GM12878 (cell line): ENCODE data around the gene SERPINA4. TPM values are rescaled to one million over a fixed set of nuclear protein-coding genes. Genes with fewer than 3 reads are reported as not detected.

Experiments
- ATAC-seq: fragments of 200-7000 bp; cut with Tn5 transposase; 3 replicates; pipeline ENCODE4 v1.9.1; 2020; ENCODE audit warnings: mild to moderate bottlenecking, moderate library complexity
- BruUV-seq: library from RNA; stranded (reverse); fragments of 400-500 nt; replicated peaks from 2 replicates; lab custom pipeline; 2021; lab: Mats Ljungman, UMichigan
- CTCF ChIA-PET: fragments of 300-600 bp; sonication (Branson Sonifier 250); formaldehyde crosslinking; extraction: SDS; loops from one replicate; lab custom pipeline; 2021; ENCODE audit warnings: inconsistent platforms; lab: Yijun Ruan, JAX
- POLR2A ChIA-PET: fragments of 350-600 bp; formaldehyde crosslinking; extraction: SDS; loops from one replicate; lab custom pipeline; 2021; ENCODE audit warnings: inconsistent platforms; lab: Charles Lee
- RAD21 ChIA-PET: fragments of 300-600 bp; sonication (Branson Sonifier 250); formaldehyde crosslinking; loops from one replicate; lab custom pipeline; 2023; ENCODE audit warnings: antibody characterized with exemption; ENCODE audit not compliant: unreplicated experiment; lab: Charles Lee
- SMC1A ChIA-PET: fragments of 300-600 bp; sonication (Branson Sonifier 250); formaldehyde crosslinking; loops from one replicate; lab custom pipeline; 2023; ENCODE audit not compliant: unreplicated experiment, uncharacterized antibody; lab: Charles Lee
- DNase-seq: peaks from one replicate; pipeline ENCODE4 v3.0.0-alpha.2; 2011; ENCODE audit warnings: low read depth, low spot score
- FAIRE-seq: peaks from 3 replicates; lab custom pipeline; 2011; peaks lifted over from hg19 to GRCh38; lab: Jason Lieb, UNC
- H2AFZ ChIP-seq: 2 replicates; pipeline ENCODE4 v1.6.0; 2011; ENCODE audit warnings: low read depth, low read length, control low read depth; ENCODE audit not compliant: control insufficient read depth
- H3K27ac ChIP-seq: 2 replicates; pipeline ENCODE4 v1.5.1; 2011; ENCODE audit warnings: control low read depth; ENCODE audit not compliant: control insufficient read depth, insufficient read depth
- H3K27me3 ChIP-seq, 2 experiments: replicated peaks in 1 of 2; 2 replicates each; pipeline versions ENCODE4 v1.6.0 to v1.6.1; 2011; ENCODE audit warnings: low read length in 1 of 2; ENCODE audit not compliant: control insufficient read depth in 2 of 2, insufficient read depth in 2 of 2
- H3K36me3 ChIP-seq, 2 experiments: 2 replicates each; pipeline ENCODE4 v1.5.1; 2011; ENCODE audit warnings: low read length in 1 of 2; ENCODE audit not compliant: control insufficient read depth in 2 of 2, insufficient read depth in 2 of 2
- H3K4me1 ChIP-seq: 2 replicates; pipeline ENCODE4 v1.6.1; 2011; ENCODE audit warnings: mild to moderate bottlenecking, low read length, moderate library complexity, mixed read lengths; ENCODE audit not compliant: control insufficient read depth, insufficient read depth
- H3K4me2 ChIP-seq: 2 replicates; pipeline ENCODE4 v1.6.0; 2011; ENCODE audit warnings: control low read depth; ENCODE audit not compliant: control insufficient read depth, insufficient read depth
- H3K4me3 ChIP-seq: fragments of 200-600 bp; sonication (generic); 2 replicates; pipeline ENCODE4 v1.5.1; 2016
- H3K79me2 ChIP-seq: 2 replicates; pipeline ENCODE4 v1.6.0; 2011; ENCODE audit warnings: low read length; ENCODE audit not compliant: control insufficient read depth, insufficient read depth
- H3K9ac ChIP-seq: 2 replicates; pipeline ENCODE4 v1.8.0; 2011; ENCODE audit warnings: low read length, control low read depth, mixed read lengths; ENCODE audit not compliant: control insufficient read depth, insufficient read depth
- H3K9me3 ChIP-seq: replicated peaks from 3 replicates; pipeline ENCODE4 v1.5.1; 2011; ENCODE audit warnings: mild to moderate bottlenecking, low read length; ENCODE audit not compliant: control insufficient read depth, insufficient read depth
- H4K20me1 ChIP-seq: 2 replicates; pipeline ENCODE4 v1.6.0; 2011; ENCODE audit not compliant: control insufficient read depth, insufficient read depth
- CTCF ChIP-seq, 3 experiments: IDR thresholded peaks in 2 of 3; conservative IDR thresholded peaks in 1 of 3; 2 replicates each; pipeline ENCODE4 v1.5.1; 2011; ENCODE audit warnings: low read depth in 3 of 3, low read length in 3 of 3, mild to moderate bottlenecking in 3 of 3, control low read depth in 2 of 3, moderate library complexity in 2 of 3, inconsistent platforms in 1 of 3, mixed read lengths in 1 of 3; ENCODE audit not compliant: control insufficient read depth in 2 of 3, insufficient read depth in 1 of 3; ENCODE audit errors: extremely low read depth in 1 of 3
- JUNB ChIP-seq: IDR thresholded peaks from 2 replicates; pipeline ENCODE4 v1.6.1; 2016; ENCODE audit warnings: antibody characterized with exemption, mild to moderate bottlenecking
- SMAD5 ChIP-seq: IDR thresholded peaks from 2 replicates; pipeline ENCODE4 v1.6.1; 2016; ENCODE audit warnings: antibody characterized with exemption, low read depth
- YBX1 ChIP-seq: fragments of 450-650 bp; IDR thresholded peaks from 2 replicates; pipeline ENCODE4 v1.6.1; 2016; ENCODE audit warnings: antibody characterized with exemption
- ZNF217 ChIP-seq: fragments of 450-650 bp; IDR thresholded peaks from 2 replicates; pipeline ENCODE4 v1.6.1; 2017; ENCODE audit warnings: antibody characterized with exemption, mild to moderate bottlenecking
- WGBS: methylation state at CpG from one replicate; pipeline ENCODE4 v1.1.6; 2016; ENCODE audit warnings: low lambda C conversion rate; ENCODE audit not compliant: insufficient replicate concordance, insufficient coverage; ENCODE audit errors: missing lambda C conversion rate; 5-methylcytosine and 5-hydroxymethylcytosine counted together
- in situ Hi-C: fragments of 300-500 bp; cut with MboI; formaldehyde crosslinking; loops from 9 replicates; pipeline ENCODE4 v1.14.3; 2018; ENCODE audit warnings: mixed read lengths
- intact Hi-C: fragments of 100-400 bp; cut with micrococcal nuclease; formaldehyde crosslinking; loops from one replicate; pipeline ENCODE4 v1.14.2; 2022; ENCODE audit not compliant: unreplicated experiment
- polyA plus RNA-seq, 11 experiments: library from polyadenylated mRNA; depleted of rRNA in 4 of 11; unstranded in 6 of 11; stranded (reverse) in 5 of 11; fragments of >200 nt; fragmentation: Nextera tagmentation in 4 of 11; fragmentation: Illumina TruSeq in 1 of 11; extraction: Ambion mirVana in 4 of 11; extraction: Trizol in 1 of 11; gene quantifications; 1 replicate in 1 of 11; 2 replicates in 10 of 11; pipeline versions ENCODE4 v1.2.1 to v1.2.3, GENCODE V29; 2011 to 2016; ENCODE audit warnings: inconsistent platforms in 2 of 11, missing spikeins in 2 of 11, low read depth in 1 of 11
- total RNA-seq, 4 experiments: library from RNA; depleted of rRNA in 3 of 4; stranded (reverse); fragments of >200 nt in 3 of 4; fragmentation: Illumina TruSeq in 1 of 4; extraction: Trizol in 1 of 4; gene quantifications; 2 replicates each; pipeline versions ENCODE4 v1.2.1 to v1.2.3, GENCODE V29; 2013 to 2021
- TF ChIP-seq, protein P1 (sequence below): IDR thresholded peaks from 2 replicates; pipeline ENCODE4 v1.6.1; 2012; ENCODE audit warnings: low read depth, low read length, improper control_type of control experiment
- TF ChIP-seq, protein P2 (sequence below): fragments of 450-650 bp; IDR thresholded peaks from 2 replicates; pipeline ENCODE4 v1.6.1; 2017; ENCODE audit warnings: mild to moderate bottlenecking, low read depth, inconsistent platforms; ENCODE audit not compliant: poor library complexity, severe bottlenecking
- TF ChIP-seq, protein P3 (sequence below): fragments of 450-650 bp; formaldehyde crosslinking; IDR thresholded peaks from 2 replicates; pipeline ENCODE4 v1.4.0; 2022; ENCODE audit warnings: mild to moderate bottlenecking, moderate library complexity

The SERPINA4 gene
- total and polyA plus RNA-seq, 10 of the 15 experiments (the other 5 are each of a cell fraction or from before 2014, with no cell fraction given), result 0.13 TPM; not detected in 9

DNA sequence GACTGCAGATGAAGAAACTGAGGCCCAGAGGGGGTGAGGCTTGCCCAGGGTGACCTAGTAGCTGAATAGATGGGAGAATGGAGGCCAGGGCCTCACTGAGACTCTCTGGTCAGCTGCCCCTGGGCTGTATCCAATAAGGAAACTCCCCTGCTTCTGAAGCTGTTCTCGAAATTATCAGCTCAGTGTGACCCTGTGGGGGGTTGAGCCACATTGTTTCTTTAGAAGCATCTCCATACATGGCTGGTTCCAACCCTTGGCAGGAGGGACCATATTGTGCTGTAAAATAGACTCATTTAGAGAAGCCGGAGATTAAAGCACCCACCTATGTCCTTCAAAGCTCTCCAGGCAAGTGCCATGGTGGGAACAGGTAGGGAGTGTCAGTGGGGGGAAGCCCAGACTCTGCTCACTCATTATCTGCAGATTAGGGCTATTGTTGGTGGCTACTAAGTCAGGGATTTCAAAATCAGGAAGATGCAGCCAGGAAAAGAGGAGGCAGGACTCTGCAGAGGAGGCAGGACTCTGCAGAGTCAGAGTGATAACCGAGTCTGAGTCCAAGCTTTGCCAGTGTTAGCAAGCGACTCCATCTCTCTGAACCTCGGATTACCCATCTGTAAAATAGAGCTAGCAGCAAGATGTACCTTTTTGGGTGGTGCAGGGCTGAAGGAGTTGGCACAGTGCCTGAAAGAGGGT is 23.5 kb downstream of the SERPINA4 start:
- Histone ChIP-seq H3K4me3 (no peak overlapping the region), H4K20me1 (no peaks in the 10 kb centered on the region), H3K27me3 (no peaks in the 10 kb centered on the region; a peak in 1 of 4 replicates), H3K79me2 (no peaks in the 10 kb centered on the region), H2AFZ (no peak overlapping the region), H3K9me3 (no peaks in the 10 kb centered on the region), H3K27ac (no peak overlapping the region), H3K4me1 (no peaks in the 10 kb centered on the region), H3K4me2 (no peak overlapping the region), H3K36me3 (no peaks in the 10 kb centered on the region), H3K9ac (no peak overlapping the region)
- in situ Hi-C loops (no loop called here), intact Hi-C loops (no loop called here)
- DNase-seq (no peak), ATAC-seq (no peak), FAIRE-seq (no peak)
- ChIA-PET POLR2A (no interaction called here), RAD21 (no interaction called here), CTCF (no interaction called here), SMC1A (no interaction called here)
- WGBS, result 12% methylated on average over 5 of the region's 5 CpGs
- no TSS peak for BruUV-seq
- TF ChIP-seq CTCF (IDR thresholded peaks at IDR 0.05 in 2 of 3, conservative IDR thresholded peaks at IDR 0.05 in 1 of 3; ENCODE audit: control insufficient read depth in 2 of 3, extremely low read depth in 1 of 3, insufficient read depth in 1 of 3, low read depth in 3 of 3, low read length in 3 of 3) (no peak), SMAD5 (no peak), JUNB (no peak), YBX1 (no peak), ZNF217 (no peak)
- TF ChIP-seq, protein P1, sequence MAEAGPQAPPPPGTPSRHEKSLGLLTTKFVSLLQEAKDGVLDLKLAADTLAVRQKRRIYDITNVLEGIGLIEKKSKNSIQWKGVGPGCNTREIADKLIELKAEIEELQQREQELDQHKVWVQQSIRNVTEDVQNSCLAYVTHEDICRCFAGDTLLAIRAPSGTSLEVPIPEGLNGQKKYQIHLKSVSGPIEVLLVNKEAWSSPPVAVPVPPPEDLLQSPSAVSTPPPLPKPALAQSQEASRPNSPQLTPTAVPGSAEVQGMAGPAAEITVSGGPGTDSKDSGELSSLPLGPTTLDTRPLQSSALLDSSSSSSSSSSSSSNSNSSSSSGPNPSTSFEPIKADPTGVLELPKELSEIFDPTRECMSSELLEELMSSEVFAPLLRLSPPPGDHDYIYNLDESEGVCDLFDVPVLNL, result no peak
- TF ChIP-seq, protein P2, sequence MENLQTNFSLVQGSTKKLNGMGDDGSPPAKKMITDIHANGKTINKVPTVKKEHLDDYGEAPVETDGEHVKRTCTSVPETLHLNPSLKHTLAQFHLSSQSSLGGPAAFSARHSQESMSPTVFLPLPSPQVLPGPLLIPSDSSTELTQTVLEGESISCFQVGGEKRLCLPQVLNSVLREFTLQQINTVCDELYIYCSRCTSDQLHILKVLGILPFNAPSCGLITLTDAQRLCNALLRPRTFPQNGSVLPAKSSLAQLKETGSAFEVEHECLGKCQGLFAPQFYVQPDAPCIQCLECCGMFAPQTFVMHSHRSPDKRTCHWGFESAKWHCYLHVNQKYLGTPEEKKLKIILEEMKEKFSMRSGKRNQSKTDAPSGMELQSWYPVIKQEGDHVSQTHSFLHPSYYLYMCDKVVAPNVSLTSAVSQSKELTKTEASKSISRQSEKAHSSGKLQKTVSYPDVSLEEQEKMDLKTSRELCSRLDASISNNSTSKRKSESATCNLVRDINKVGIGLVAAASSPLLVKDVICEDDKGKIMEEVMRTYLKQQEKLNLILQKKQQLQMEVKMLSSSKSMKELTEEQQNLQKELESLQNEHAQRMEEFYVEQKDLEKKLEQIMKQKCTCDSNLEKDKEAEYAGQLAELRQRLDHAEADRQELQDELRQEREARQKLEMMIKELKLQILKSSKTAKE, result no peak
- TF ChIP-seq, protein P3, sequence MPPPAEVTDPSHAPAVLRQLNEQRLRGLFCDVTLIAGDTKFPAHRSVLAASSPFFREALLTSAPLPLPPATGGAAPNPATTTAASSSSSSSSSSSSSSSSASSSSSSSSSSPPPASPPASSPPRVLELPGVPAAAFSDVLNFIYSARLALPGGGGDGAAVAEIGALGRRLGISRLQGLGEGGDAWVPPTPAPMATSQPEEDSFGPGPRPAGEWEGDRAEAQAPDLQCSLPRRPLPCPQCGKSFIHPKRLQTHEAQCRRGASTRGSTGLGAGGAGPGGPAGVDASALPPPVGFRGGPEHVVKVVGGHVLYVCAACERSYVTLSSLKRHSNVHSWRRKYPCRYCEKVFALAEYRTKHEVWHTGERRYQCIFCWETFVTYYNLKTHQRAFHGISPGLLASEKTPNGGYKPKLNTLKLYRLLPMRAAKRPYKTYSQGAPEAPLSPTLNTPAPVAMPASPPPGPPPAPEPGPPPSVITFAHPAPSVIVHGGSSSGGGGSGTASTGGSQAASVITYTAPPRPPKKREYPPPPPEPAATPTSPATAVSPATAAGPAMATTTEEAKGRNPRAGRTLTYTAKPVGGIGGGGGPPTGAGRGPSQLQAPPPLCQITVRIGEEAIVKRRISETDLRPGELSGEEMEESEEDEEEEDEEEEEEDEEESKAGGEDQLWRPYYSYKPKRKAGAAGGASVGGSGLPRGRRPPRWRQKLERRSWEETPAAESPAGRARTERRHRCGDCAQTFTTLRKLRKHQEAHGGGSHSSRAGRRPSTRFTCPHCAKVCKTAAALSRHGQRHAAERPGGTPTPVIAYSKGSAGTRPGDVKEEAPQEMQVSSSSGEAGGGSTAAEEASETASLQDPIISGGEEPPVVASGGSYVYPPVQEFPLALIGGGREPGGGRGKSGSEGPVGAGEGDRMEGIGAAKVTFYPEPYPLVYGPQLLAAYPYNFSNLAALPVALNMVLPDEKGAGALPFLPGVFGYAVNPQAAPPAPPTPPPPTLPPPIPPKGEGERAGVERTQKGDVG, result no peak
